Activated naive CD8-positive, alpha-beta T cell treated with anti-CD3 and anti-CD28 coated beads, Interleukin-2, amount 50 U/mL, for 24 hours (primary cell): Measurements from ENCODE around the gene ZDHHC16.
"Not testable (repeated sequence)": the region's sequence is repeated elsewhere in the genome, so short reads cannot be mapped to it uniquely, and the experiment has no call there.

Source experiments
- ATAC-seq: fragments of 150-1000 bp; cut with Tn5 transposase; one replicate; pipeline ENCODE4 v1.10.0; 2021
- DNase-seq: peaks from one replicate; pipeline ENCODE4 v3.0.0; 2021
- H3K27ac Mint-ChIP-seq: one replicate; pipeline ENCODE4 v1.8.0; 2021; ENCODE audit warnings: mild to moderate bottlenecking, mixed read lengths
- H3K27me3 Mint-ChIP-seq: one replicate; pipeline ENCODE4 v1.8.0; 2021; ENCODE audit warnings: mixed read lengths
- H3K36me3 Mint-ChIP-seq: one replicate; pipeline ENCODE4 v1.8.0; 2021; ENCODE audit warnings: low read depth, mixed read lengths
- H3K4me1 Mint-ChIP-seq: one replicate; pipeline ENCODE4 v1.8.0; 2021; ENCODE audit warnings: mixed read lengths
- H3K4me3 Mint-ChIP-seq: one replicate; pipeline ENCODE4 v1.8.0; 2021; ENCODE audit warnings: mild to moderate bottlenecking, moderate library complexity, mixed read lengths
- H3K9me3 Mint-ChIP-seq: one replicate; pipeline ENCODE4 v1.8.0; 2021; ENCODE audit warnings: mixed read lengths

The ZDHHC16 gene

DNA sequence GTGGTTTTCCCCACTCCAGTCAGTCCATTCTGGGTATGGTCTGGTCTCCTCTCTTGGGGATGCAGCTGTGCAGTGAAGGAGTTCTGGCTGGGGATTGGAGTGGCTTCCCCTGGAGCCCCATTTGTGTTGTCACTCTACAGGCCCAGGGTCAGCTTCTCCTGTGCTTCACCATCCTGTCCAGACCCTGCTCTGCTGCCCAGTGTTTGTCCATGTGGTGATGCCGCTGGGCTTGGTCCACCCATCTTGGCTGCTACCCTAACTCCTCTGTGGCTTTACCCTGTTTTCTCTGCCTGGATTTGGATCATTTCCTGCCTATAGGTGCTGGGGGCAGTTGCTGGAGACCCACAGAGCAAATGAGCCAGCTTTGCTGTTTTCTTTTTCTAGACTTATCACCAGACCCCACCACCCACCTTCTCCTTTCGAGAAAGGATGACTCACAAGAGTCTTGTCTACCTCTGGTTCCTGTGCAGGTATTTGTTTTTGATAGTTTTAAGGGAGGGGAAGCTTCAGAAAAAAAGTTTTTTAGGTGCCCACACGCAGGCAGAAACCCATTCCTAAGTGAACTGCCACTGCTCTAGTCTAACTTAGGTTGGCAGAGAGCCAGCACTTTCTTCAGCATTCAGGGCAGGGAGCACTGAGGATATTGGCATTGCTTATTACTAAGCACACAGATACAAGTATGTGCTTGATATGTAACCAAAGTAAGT lies 8.5 kb downstream of the ZDHHC16 start:
- Mint-ChIP-seq H3K4me3 (no peak overlapping the region), H3K36me3 (peaks cover 52% of the 10 kb centered on the region), H3K27ac (peak overlapping the region; percentile 83), H3K4me1 (peaks cover 28% of the 10 kb centered on the region), H3K9me3 (no peaks in the 10 kb centered on the region), H3K27me3 (no peaks in the 10 kb centered on the region)
- DNase-seq (no peak), ATAC-seq (peak; percentile 68)

DNA sequence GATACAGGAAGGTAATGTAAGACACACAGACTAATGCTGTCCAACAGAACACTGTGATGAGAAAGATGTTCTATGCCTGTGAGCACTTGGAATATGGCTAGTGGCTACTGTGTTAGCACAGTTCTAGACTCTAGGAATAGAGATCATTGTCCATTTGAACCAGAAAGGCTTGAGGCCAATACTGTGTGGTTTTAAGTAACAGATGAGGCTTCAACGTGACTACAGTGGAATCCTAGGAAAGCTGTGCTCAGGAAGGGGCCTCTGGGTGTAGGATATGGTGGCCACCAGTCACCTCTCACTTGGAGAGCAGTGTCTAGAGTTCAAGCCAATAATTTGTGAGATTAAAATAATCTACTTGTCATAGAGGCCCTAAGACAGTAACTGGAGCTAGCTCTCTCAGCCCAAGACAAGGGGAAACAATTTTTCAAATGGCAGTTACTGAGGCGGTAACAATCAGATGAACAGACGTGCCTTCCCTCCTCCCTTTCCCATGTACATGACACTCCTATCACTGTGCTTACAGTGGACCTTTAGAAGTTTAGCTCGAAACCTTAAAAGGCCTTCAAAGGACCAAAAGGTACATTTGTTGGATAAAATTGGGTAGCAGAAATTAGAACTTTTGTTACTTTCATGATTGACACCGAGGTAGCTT lies 10.2 kb downstream of the ZDHHC16 start:
- ATAC-seq (no peak), DNase-seq (no peak)
- Mint-ChIP-seq H3K4me3 (no peak overlapping the region), H3K4me1 (peaks cover 24% of the 10 kb centered on the region), H3K9me3 (no peaks in the 10 kb centered on the region), H3K36me3 (peaks cover 62% of the 10 kb centered on the region), H3K27ac (no peak overlapping the region), H3K27me3 (no peaks in the 10 kb centered on the region)

DNA sequence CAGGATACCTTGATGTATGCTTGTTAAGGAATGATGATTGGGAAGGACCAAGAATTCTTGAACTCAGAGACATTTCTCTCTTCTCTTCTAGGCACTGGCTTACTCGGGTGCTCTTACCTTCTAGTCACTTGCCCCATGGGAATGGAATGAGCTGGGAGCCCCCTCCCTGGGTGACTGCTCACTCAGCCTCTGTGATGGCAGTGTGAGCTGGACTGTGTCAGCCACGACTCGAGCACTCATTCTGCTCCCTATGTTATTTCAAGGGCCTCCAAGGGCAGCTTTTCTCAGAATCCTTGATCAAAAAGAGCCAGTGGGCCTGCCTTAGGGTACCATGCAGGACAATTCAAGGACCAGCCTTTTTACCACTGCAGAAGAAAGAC lies 10.7 kb downstream of the ZDHHC16 start:
- Mint-ChIP-seq H3K27me3 (no peaks in the 10 kb centered on the region), H3K4me3 (no peak overlapping the region), H3K9me3 (no peaks in the 10 kb centered on the region), H3K36me3 (peaks cover 66% of the 10 kb centered on the region), H3K27ac (peak overlapping the region; percentile 78), H3K4me1 (peaks cover 24% of the 10 kb centered on the region)
- ATAC-seq (no peak), DNase-seq (no peak)

DNA sequence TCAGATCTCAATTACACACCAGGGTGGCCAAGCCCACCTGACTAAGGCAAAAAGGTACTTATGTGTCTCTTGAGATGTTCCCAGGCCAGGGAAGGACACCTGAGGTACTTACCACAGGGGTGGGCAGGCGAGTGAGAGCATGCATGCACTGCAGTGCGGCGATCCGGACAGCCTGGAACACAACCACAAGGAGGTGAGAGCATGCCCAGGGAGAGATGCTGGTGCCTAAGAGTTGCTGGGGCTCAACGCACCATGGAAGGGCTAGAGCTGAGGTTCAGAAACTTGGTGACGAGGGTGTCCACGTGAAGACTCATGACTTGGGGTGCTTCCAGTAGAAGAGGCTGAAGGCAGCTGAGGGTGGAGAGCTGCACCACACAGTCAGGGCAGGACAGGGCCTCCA lies 13.1 kb downstream of the ZDHHC16 start:
- H3K27me3 Mint-ChIP-seq = no peaks in the 10 kb centered on the region
- H3K9me3 Mint-ChIP-seq = no peaks in the 10 kb centered on the region
- no peak overlapping the region for H3K4me3 Mint-ChIP-seq
- peaks cover 64% of the 10 kb centered on the region for H3K36me3 Mint-ChIP-seq
- H3K27ac Mint-ChIP-seq = peak overlapping the region; percentile 47
- ATAC-seq (no peak), DNase-seq (no peak)
- H3K4me1 Mint-ChIP-seq = peaks cover 15% of the 10 kb centered on the region

DNA sequence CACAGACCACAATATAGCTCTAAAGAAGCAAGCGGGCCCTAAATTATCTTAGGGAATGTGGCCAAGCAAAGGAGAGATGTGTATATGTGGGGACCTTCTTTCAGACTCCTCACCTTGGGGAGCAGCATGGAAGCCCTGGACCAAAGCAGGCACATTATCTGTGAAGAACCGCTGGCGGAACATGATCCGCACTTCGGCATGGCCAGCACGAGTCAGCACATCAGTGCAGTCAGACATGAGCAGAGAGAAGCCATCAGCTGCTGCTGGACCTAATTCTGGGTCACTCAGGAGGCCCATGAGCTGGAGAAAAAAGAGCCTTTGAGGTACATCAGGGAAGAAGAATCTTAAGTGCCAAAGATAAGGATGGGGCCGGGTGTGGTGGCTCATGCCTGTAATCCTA lies 14.0 kb downstream of the ZDHHC16 start:
- ATAC-seq = no peak
- no peak for DNase-seq
- Mint-ChIP-seq H3K27me3 (no peaks in the 10 kb centered on the region), H3K36me3 (peaks cover 62% of the 10 kb centered on the region), H3K9me3 (no peaks in the 10 kb centered on the region), H3K4me3 (no peak overlapping the region), H3K4me1 (peaks cover 6% of the 10 kb centered on the region), H3K27ac (no peak overlapping the region)

DNA sequence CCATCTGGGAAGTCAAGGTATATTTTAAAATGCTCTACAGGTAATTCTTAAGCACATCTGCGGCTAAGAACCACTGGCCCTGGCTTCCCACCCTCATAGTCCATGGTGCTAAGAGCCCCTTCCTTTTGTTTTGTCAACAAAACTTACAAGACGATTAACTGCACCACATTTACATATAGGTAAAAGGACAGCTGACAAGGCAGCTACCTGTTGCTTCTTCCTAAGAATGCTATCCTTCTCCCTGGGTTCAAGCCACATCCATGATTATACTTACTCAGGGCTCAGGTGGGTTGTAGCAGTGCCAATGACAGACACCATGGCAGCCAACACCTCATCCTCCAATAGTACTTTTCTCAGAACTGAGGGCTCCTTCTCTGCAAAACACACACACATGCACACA lies 16.3 kb downstream of the ZDHHC16 start:
- no peaks in the 10 kb centered on the region for H3K9me3 Mint-ChIP-seq
- peaks cover 53% of the 10 kb centered on the region for H3K36me3 Mint-ChIP-seq
- no peaks in the 10 kb centered on the region for H3K27me3 Mint-ChIP-seq
- no peak overlapping the region for H3K27ac Mint-ChIP-seq
- no peaks in the 10 kb centered on the region for H3K4me1 Mint-ChIP-seq
- no peak for DNase-seq
- no peak for ATAC-seq
- H3K4me3 Mint-ChIP-seq = no peak overlapping the region

DNA sequence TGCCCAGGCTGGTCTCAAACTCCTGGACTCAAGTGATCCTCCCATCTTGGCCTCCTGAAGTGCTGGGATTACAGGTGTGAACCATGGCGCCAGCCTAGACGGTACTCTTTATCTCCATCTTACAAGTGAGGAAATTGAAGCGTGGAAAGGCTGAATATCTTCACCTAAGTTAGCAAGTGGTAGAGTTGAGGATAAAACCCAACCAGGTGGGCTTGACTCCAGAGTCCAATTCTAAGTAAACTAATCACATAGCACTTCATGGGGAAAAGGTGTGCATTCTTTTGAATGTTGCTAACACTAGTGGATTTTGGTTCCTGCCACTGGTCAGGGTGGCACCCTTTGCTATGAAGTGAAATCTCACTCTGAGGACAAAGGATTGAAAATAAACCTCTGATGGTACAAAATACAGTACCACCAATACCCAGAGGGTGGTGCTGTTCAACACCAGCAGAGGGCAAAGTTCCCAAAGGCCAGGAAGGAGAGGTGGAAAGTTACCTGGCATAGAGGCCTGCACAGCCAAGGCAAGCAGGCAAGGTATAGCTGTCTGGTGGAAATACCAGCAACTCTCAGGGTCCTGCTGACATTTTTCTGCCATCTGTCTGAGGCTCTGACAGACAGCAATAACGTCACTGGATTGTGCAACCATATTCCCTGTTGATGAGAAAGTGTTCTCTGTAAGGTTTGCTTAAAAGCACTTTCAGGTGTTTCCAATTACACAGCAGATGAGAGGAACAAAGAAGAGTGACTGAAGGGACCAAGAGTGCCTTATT lies 17.6 kb downstream of the ZDHHC16 start:
- Mint-ChIP-seq H3K27me3 (no peaks in the 10 kb centered on the region), H3K36me3 (peaks cover 46% of the 10 kb centered on the region), H3K9me3 (no peaks in the 10 kb centered on the region), H3K27ac (no peak overlapping the region), H3K4me3 (no peak overlapping the region), H3K4me1 (no peaks in the 10 kb centered on the region)
- ATAC-seq = peak; percentile 50
- DNase-seq = peak; percentile 34

DNA sequence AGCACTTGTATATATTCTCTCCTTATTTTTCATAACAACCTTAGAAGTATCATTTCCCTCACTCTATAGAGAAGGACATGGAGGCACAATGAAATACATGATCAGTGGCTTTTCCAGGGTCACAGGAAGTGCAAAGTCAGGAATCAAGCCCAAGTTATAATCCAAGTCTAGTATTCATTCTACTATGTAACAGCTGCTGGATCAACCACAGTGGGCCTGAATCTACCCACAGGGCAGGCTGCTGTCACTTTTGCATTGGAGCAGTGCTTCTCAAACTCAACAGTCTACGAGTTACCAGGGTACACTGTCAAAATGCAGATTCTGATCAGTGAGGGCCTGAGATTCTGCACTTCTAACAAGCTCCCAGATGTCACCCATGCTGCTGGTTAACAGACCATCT lies 18.3 kb downstream of the ZDHHC16 start:
- H3K4me3 Mint-ChIP-seq = no peak overlapping the region
- DNase-seq (no peak), ATAC-seq (no peak)
- H3K27me3 Mint-ChIP-seq = no peaks in the 10 kb centered on the region
- no peaks in the 10 kb centered on the region for H3K9me3 Mint-ChIP-seq
- no peaks in the 10 kb centered on the region for H3K4me1 Mint-ChIP-seq
- H3K27ac Mint-ChIP-seq = no peak overlapping the region
- peaks cover 39% of the 10 kb centered on the region for H3K36me3 Mint-ChIP-seq

DNA sequence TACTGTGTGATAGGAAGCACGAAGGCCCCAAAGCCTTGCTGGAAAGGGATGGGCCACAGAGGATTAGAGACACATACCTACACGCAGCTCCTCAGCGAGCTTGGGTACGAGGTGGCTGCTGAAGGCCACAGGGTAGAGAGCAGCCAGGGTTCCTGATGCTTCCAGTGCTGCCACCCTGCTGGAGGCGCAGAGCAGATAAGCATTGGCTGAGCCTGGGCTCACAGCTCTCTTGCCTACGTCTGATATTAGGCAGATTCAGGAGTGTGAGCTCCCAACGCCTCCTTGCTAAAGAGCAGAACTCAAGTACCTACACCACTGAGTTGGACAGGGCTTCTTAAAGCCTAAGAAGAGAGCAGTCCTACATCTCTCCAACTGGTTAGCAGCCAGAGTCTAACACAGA lies 20.0 kb downstream of the ZDHHC16 start:
- no peaks in the 10 kb centered on the region for H3K27me3 Mint-ChIP-seq
- H3K4me3 Mint-ChIP-seq = no peak overlapping the region
- no peak for DNase-seq
- no peaks in the 10 kb centered on the region for H3K9me3 Mint-ChIP-seq
- ATAC-seq = no peak
- peaks cover 38% of the 10 kb centered on the region for H3K36me3 Mint-ChIP-seq
- no peaks in the 10 kb centered on the region for H3K4me1 Mint-ChIP-seq
- H3K27ac Mint-ChIP-seq = no peak overlapping the region

DNA sequence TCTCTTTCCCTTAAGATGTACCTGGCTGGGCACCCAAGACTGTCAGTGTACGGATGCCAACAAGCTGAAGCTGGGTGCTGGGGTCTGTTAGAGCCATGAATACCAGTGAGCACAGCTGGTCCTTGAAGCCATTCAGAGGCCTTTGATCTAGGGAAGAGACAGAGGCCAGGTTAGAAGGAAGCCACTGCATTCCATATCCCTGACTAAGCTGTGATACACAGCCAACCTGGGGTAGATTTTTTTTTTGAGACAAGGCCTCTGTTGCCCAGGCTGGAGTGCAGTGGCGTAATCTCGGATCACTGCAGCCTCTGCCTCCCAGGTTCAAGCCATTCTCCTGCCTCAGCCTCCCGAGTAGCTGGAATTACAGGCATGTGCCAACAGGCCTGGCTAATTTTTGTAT lies 20.8 kb downstream of the ZDHHC16 start:
- H3K9me3 Mint-ChIP-seq = no peaks in the 10 kb centered on the region
- peaks cover 36% of the 10 kb centered on the region for H3K36me3 Mint-ChIP-seq
- no peaks in the 10 kb centered on the region for H3K4me1 Mint-ChIP-seq
- H3K27ac Mint-ChIP-seq = no peak overlapping the region
- DNase-seq (no peak), ATAC-seq (no peak)
- H3K27me3 Mint-ChIP-seq = no peaks in the 10 kb centered on the region
- no peak overlapping the region for H3K4me3 Mint-ChIP-seq

DNA sequence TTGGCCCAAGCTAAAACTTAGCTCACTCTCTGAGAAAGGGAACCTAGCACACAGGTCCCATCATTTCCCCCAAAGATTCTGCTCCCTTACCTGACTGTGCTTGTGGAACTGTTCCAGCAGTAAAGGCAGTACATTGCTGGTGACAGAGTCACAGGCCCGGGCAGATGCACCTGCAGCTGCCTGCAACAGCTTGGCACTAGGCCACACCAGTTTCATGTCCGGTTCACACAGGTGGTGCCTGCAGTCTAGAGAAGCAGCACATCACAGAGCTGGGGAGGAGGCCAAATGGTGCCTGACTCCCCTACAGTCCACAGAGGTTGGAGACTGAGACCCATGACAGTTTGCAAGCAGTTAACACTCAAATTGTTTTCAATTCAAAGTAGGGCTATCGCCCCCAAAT lies 22.2 kb downstream of the ZDHHC16 start:
- no peaks in the 10 kb centered on the region for H3K27me3 Mint-ChIP-seq
- DNase-seq = no peak
- H3K4me3 Mint-ChIP-seq = no peak overlapping the region
- no peak overlapping the region for H3K27ac Mint-ChIP-seq
- H3K4me1 Mint-ChIP-seq = no peaks in the 10 kb centered on the region
- peaks cover 33% of the 10 kb centered on the region for H3K36me3 Mint-ChIP-seq
- no peaks in the 10 kb centered on the region for H3K9me3 Mint-ChIP-seq
- no peak for ATAC-seq

DNA sequence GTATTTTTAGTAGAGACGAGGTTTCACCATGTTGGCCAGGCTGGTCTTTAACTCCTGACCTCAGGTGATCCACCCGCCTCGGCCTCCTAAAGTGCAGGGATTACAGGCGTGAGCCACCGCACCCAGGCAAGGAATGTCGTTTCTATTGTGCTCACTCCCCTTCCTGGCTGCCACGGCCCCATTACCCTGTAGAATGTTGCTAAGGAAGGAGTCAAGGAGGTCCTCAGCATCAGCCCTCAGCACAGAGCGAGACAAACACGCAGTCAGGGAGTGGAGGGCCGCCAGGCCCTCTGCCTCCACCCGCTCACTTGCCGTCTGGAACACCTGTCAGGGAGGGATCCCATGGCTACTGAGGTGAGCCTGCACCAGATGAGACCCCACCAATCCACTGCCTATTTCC lies 22.8 kb downstream of the ZDHHC16 start:
- not testable (repeated sequence) for H3K27ac Mint-ChIP-seq, H3K4me3 Mint-ChIP-seq, H3K27me3 Mint-ChIP-seq, H3K9me3 Mint-ChIP-seq, ATAC-seq, H3K4me1 Mint-ChIP-seq, DNase-seq
- H3K36me3 Mint-ChIP-seq = peaks cover 33% of the 10 kb centered on the region

DNA sequence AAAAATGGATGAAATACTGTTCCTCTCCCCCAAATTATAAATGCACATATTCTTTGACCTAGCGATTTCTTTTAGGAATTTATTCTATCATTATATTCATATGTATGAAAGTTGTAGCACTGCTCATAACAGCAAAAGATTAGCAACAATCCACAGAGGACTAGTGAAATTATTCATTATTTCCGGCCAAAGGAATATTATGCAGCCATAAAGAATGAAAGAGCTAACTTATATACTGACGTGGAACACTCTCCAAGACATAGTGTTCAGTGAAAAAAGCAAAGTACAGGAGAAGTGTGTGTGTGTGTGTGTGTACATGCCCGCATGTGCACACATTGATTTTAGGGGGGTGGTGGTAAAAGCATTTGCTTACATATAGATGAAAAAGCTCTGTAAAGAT lies 28.9 kb downstream of the ZDHHC16 start:
- Mint-ChIP-seq H3K27me3 (no peaks in the 10 kb centered on the region), H3K36me3 (peaks cover 60% of the 10 kb centered on the region), H3K4me1 (no peaks in the 10 kb centered on the region), H3K9me3 (no peaks in the 10 kb centered on the region), H3K27ac (no peak overlapping the region), H3K4me3 (no peak overlapping the region)
- DNase-seq (no peak), ATAC-seq (no peak)

DNA sequence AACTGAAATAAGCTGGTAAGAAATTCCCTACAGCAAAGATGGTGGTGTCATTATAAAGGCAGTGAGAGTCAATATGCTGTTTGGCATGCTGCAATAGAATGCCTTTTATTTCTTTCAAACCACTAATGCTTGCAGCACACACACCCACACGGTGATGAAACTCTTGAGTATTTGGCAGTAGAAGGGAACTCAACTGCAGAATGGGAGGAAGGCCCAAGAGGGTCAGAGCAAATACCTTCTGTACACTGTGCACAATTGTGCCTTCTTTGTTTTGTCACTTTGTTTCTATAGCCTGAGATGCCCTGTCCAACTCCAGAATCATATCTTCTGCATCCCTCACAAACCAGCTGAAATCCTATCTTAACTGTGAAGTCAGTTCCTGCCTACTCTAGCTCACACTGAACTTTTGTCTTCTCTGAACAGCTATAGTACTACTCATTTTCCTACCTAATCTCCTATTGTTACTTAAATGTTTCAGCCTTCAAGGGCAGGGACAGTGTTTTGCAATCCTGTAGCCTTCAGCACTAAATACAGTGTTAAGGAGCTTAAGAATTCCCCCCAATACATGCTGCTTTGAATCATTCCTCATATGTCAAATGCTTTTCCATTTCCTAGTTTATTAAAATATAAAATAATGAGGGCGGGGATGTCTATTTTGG lies 30.1 kb downstream of the ZDHHC16 start:
- Mint-ChIP-seq H3K4me1 (no peaks in the 10 kb centered on the region), H3K9me3 (no peaks in the 10 kb centered on the region), H3K27ac (no peak overlapping the region), H3K4me3 (no peak overlapping the region), H3K36me3 (peaks cover 58% of the 10 kb centered on the region), H3K27me3 (no peaks in the 10 kb centered on the region)
- ATAC-seq = no peak
- DNase-seq = no peak

DNA sequence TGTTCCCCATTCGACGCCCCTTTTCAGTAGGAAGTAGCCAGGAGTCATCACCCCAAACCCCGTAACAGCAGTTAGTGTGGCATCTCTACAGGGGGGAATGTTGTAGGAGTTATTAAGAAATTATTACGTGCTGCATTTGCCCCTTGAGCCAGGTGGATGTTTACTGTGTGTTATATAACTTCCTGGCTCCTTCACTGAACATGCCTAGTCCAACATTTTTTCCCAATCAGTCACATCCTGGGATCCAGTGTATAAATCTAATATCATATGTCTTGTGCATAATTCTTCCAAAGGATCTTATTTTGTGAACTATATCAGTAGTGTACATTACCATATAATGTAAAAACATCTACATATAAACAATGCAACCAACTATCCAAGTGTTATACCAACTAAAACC lies 33.4 kb downstream of the ZDHHC16 start:
- not testable (repeated sequence) for H3K4me1 Mint-ChIP-seq, ATAC-seq, DNase-seq, H3K4me3 Mint-ChIP-seq, H3K9me3 Mint-ChIP-seq, H3K27ac Mint-ChIP-seq, H3K27me3 Mint-ChIP-seq
- H3K36me3 Mint-ChIP-seq = peaks cover 49% of the 10 kb centered on the region
